Measurements from ENCODE around the gene AQP5.

Gene AQP5

DNA sequence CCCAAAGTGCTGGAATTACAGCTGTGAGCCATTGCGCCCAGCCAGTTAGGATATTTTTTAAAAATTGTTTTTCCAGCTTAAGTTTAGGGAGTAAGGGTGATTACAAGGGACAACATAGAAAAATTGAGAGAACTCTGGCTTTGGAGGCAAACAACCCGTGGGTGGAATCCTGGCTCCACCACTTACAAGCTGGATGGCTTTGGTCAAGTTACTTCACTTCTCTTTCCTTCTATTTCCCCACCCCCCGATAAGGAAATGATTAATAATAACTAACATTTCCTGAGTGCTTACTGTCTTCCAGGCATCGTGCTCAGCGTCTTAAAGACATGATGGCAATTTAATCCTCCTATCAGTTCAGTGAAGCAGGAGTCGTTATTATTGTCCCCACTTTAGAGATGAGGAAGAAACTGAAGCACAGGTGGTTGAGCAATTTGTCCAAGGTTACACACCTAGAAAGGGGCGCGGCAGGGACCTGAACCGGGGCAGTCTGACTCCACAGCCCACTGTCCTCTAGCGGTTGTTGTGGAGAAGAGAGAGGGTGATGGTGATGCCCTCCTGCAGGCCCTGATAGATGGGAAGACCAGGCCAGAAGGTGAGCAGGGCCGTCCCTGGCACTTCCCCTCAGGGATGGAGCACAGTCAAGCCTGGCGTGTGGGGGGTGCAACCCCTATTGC is 41.3 kb upstream of the AQP5 start:
- DNase-seq = peak; percentile 32
- Histone ChIP-seq H3K27me3 (replicated peaks) (no peaks in the 10 kb centered on the region), H3K4me3 (ENCODE audit: low read depth, low read length) (no peak overlapping the region), H3K27ac (no peak overlapping the region), H3K36me3 (replicated peaks) (no peaks in the 10 kb centered on the region)
- in situ Hi-C loops (cut with HindIII; ENCODE audit: low pct_ligation_motif_present, low sequenced_read_pairs) = no loop called here
- TF ChIP-seq, protein P1, sequence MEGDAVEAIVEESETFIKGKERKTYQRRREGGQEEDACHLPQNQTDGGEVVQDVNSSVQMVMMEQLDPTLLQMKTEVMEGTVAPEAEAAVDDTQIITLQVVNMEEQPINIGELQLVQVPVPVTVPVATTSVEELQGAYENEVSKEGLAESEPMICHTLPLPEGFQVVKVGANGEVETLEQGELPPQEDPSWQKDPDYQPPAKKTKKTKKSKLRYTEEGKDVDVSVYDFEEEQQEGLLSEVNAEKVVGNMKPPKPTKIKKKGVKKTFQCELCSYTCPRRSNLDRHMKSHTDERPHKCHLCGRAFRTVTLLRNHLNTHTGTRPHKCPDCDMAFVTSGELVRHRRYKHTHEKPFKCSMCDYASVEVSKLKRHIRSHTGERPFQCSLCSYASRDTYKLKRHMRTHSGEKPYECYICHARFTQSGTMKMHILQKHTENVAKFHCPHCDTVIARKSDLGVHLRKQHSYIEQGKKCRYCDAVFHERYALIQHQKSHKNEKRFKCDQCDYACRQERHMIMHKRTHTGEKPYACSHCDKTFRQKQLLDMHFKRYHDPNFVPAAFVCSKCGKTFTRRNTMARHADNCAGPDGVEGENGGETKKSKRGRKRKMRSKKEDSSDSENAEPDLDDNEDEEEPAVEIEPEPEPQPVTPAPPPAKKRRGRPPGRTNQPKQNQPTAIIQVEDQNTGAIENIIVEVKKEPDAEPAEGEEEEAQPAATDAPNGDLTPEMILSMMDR (IDR thresholded peaks at IDR 0.05; ENCODE audit: low read depth, low read length, missing control alignments) = no peak

DNA sequence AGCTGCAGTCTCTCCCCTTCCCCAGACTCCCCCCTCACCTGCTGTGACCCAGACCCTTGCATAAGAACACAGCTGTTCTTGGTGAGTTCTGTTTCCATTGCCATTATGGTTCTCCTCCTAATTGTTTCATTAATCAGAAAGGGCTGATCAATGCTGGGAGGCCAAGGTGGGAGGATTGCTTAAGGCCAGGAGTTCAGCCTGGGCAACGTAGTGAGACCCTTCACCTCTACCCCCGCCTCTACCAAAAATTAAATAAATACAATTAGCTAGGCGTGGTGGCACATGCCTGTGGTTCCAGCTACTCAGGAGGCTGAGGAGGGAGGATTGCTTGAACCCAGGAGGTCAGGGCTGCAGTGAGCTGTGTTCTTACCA is 40.8 kb upstream of the AQP5 start:
- H3K27ac ChIP-seq = no peak overlapping the region
- H3K27me3 ChIP-seq (replicated peaks) = no peaks in the 10 kb centered on the region
- in situ Hi-C loops (cut with HindIII; ENCODE audit: low pct_ligation_motif_present, low sequenced_read_pairs) = no loop called here
- H3K4me3 ChIP-seq (ENCODE audit: low read depth, low read length) = no peak overlapping the region
- H3K36me3 ChIP-seq (replicated peaks) = no peaks in the 10 kb centered on the region
- TF ChIP-seq, protein P1 (IDR thresholded peaks at IDR 0.05; ENCODE audit: low read depth, low read length, missing control alignments) = no peak
- DNase-seq = no peak

DNA sequence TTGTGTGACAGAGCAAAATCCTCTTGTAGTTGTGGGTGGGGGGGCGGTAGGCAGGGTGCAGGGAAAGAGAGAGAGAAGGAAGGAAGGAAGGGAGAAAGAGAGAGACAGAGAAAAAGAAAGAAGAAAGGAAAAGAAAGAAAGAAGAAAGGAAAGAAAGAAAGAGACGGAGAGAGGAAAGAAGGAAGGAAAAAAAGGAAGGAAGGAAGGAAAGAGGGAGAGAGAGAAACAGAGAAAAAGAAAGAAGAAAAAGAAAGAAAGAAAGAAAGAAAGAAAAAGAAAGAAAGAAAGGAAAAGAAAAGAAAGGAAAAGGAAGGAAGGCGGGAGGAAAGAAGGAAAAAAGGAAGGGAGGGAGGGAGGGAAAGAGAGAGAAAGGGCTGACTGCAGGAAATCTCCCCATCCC is 40.4 kb upstream of the AQP5 start:
- DNase-seq = no peak
- no peaks in the 10 kb centered on the region for H3K36me3 ChIP-seq (replicated peaks)
- H3K4me3 ChIP-seq (ENCODE audit: low read depth, low read length) = no peak overlapping the region
- TF ChIP-seq, protein P1 (IDR thresholded peaks at IDR 0.05; ENCODE audit: low read depth, low read length, missing control alignments) = no peak
- H3K27ac ChIP-seq = no peak overlapping the region
- in situ Hi-C loops (cut with HindIII; ENCODE audit: low pct_ligation_motif_present, low sequenced_read_pairs) = no loop called here
- H3K27me3 ChIP-seq (replicated peaks) = no peaks in the 10 kb centered on the region

DNA sequence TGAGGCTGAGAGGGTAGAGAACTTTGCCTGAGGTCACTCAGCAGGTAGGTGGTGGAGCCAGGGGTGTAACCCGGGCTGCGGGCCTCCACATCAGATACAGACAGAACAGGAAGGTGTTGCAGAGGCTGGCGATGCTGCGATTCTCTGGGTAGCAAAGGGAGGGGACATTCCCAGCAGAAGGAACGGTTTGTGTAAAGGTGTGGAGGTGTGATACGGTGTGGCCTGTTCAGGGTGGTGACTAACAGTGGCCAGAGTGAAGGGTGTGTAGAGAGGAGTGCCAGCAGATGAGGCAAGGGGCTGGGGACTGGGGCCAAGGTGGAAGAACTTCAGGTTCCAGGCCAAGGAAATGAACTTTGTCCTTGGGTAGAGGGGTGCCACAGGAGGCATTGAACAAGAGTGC is 39.7 kb upstream of the AQP5 start:
- Histone ChIP-seq H3K4me3 (ENCODE audit: low read depth, low read length) (no peak overlapping the region), H3K36me3 (replicated peaks) (no peaks in the 10 kb centered on the region), H3K27me3 (replicated peaks) (no peaks in the 10 kb centered on the region), H3K27ac (no peak overlapping the region)
- no peak for DNase-seq
- in situ Hi-C loops (cut with HindIII; ENCODE audit: low pct_ligation_motif_present, low sequenced_read_pairs) = no loop called here
- TF ChIP-seq, protein P1 (IDR thresholded peaks at IDR 0.05; ENCODE audit: low read depth, low read length, missing control alignments) = no peak

DNA sequence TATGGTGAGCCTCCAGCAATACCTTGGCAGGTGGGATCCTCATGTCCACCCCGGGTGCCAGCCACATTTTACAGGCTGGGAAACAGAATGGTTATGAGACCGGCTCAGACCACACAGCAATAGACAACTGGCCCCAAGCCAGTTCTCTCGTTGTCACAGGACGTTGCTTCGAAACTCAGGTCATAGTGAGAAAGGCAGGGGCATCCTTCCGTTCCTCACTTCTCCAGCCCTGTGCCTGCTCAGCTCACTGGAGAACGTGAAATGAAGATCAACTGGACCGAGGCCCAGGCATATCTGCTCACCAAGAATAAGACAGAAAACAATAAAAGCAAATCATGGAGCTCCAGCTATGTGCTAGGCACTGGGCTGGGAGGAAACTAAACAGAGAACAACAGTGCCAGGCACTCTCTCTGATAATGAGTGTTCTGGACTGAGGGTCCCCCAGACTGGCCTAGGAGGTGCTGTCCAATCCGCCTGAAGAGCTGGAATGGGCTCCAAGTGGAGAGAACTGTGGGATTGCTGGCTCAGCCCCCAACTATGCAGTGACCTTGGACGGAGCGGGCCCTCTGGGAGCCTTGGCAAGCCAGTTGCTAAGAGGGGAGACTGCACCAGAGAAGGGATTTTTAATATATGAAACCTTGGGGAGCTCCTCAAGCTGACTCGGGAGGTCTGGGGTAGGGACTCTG is 39.2 kb upstream of the AQP5 start:
- in situ Hi-C loops (cut with HindIII; ENCODE audit: low pct_ligation_motif_present, low sequenced_read_pairs) = no loop called here
- H3K27me3 ChIP-seq (replicated peaks) = no peaks in the 10 kb centered on the region
- DNase-seq = no peak
- no peak overlapping the region for H3K27ac ChIP-seq
- H3K4me3 ChIP-seq (ENCODE audit: low read depth, low read length) = no peak overlapping the region
- TF ChIP-seq, protein P1 (IDR thresholded peaks at IDR 0.05; ENCODE audit: low read depth, low read length, missing control alignments) = no peak
- H3K36me3 ChIP-seq (replicated peaks) = no peaks in the 10 kb centered on the region
